HG02623 (cell line): ENCODE measurements around the gene CLDN19.
"Not testable (repeated sequence)": the region's sequence is repeated elsewhere in the genome, so short reads cannot be mapped to it uniquely, and the experiment has no call there.

ENCODE experiments used
- ATAC-seq: cut with Tn5 transposase; IDR thresholded peaks from one replicate; pipeline ENCODE4 v1.9.1; 2021; ENCODE audit warnings: moderate library complexity; ENCODE audit not compliant: unreplicated experiment

CLDN19 gene

DNA sequence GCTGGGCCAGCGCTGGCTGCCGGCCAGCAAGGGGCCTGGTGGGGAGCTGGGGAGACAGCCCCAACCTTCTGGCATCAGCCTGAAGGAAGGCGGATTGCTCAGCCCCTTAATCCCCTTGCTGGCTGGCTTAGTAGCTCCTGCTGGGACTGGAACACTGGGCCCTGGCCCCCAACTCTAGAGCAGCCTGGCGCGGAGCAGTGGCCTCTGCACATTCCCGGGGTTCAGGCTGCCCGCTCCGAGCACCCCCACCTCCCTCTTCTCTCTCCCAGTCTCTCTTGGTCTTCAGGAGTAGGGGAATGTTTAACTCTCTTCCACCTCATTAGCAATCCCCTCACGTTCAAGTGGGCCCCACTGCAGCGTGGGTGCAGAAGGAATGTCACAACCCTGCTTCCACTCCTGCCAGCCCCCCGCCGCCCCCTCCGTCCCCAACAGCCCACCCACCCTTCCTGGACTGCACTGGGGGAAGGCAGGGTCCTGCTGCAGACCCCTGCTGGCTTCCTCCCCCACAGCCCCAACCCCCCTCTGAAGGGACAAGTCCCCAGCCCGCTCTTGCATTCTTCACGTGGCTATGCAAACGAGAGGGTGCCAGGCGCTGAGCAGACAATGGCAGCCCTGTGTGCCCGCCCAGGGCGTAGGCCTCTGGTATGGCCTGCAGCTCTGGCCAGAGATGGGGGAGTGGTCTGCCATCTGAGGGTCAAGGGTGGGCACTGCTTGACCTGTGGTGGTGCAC is 980 bp upstream of the CLDN19 start:
- no peak for ATAC-seq

DNA sequence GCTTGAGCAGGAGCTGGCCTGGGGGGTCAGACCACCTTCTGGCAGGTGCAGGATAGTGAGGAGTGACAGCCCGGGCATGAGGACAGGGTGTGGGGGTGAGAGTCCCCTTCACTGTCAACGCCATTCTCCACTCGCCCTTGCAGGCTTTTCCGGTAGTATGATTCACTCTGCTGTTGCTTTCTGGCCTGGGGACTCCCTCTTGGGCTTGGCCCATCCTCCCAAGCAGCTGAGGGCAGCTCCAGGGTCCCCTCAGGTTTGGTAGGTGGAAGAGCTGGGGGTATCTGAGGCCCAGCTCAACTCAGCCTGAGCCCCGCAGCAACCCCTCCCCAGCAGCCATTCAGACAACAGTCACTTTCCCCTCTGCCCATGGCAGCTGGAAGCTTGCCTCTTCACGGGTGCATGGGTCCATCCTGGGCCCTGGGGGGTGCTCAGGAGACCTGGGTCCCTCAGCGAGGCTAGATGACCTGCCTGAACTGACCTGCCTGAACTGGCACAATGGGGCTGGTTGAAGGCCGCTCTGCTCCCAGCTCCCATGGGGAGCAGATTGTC is 1.3 kb downstream of the CLDN19 start:
- no peak for ATAC-seq

DNA sequence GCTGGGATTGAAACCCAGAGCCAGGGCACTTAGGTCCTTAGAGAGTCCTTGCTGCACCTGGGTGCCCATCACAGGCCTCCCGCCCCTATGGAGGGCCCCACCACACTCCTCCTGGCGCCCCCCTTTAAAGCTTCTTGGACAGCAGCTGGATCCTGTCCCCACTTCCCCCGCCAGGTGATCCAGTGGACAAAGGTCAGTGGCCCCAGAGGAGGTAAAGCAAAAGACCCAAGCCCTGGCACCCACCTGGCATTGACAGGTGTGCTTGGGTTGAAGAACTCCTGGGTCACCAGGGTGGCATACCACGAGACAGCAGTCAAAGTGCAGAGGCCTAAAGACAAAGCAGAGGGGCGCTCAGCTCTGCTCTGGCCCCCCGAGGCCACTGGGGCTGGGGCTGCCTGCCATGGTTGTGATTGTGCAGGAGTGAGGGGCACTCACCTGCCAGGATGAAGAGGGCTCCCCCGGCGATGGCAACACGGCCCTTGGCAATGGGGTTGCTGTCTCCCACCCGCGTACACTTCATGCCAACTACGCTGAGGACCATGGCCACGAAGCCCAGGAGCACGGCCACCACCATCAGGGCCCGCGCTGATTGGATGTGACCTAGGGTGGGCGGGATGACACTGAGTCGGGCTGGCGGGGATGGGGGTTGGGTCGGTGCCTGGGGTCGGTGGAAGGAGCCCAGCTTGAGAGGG is 1.9 kb downstream of the CLDN19 start:
- ATAC-seq = no peak

DNA sequence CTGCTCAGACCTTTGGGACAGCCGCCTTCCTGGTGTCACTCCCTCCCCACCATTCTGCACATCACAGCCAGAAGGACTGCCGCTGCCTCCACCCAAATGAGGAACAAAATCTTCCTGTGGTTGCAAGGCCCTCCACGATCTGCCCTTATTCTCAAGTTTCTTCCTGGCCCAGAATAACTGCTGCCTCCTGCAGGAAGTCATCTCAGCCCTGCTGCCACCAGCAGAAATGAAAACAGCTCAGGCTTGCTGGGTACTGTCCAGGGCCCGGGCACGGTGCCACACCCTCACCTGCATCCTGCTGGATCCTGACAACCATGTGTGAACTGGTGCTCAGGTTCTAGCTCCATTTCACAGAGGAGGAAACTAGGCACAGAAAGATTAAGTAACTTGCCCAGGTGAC is 2.8 kb downstream of the CLDN19 start:
- no peak for ATAC-seq

DNA sequence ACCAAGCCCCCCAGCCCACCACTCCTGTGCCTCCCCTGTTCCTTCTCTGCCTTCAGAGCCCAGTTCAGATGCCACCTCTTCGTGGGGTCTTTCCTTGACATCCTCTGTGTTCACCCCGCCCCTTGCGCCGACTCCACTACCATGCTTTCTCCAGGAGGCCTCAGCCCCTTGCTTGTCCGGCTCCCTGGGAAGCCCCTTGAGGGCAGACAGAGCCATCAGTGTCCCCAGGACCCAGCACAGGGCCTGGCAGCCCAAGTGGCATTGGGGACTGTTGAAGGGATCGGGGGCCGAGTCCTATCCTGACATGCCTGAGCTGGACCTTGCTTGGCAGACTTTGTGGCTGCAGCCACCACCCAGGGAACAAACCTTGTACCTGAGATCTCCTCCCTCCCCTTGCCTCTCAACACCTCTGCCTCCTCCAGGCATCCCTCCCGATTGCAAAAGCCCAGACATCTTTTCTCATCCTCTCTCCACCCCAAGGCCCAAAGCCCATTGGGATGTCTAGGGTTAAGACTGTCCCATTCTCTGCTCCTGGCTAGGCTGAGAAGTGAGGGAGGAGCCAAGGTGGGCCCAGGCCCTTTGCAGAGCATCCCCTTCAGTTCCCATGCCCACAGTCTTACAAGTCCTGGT is 3.4 kb downstream of the CLDN19 start:
- no peak for ATAC-seq

DNA sequence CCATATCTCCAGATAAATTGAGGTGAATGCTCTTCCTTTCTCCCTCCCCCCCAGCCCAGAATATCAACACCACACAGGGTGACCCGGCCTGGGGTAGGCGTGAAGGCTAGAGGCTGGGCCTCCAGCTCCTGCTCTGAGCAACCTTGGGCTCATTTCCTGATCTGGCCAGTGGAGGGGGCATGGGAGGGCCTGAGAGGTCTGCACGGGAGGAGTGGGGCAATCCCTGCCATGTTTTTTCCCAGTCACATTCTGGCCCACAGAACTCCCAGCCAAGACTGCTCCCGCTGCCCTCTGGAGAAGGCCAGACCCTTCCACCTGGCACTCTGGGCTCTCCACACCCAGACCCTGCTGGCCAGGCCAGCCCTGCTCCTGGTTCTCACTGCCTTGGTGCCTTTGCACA is 3.9 kb downstream of the CLDN19 start:
- no peak for ATAC-seq

DNA sequence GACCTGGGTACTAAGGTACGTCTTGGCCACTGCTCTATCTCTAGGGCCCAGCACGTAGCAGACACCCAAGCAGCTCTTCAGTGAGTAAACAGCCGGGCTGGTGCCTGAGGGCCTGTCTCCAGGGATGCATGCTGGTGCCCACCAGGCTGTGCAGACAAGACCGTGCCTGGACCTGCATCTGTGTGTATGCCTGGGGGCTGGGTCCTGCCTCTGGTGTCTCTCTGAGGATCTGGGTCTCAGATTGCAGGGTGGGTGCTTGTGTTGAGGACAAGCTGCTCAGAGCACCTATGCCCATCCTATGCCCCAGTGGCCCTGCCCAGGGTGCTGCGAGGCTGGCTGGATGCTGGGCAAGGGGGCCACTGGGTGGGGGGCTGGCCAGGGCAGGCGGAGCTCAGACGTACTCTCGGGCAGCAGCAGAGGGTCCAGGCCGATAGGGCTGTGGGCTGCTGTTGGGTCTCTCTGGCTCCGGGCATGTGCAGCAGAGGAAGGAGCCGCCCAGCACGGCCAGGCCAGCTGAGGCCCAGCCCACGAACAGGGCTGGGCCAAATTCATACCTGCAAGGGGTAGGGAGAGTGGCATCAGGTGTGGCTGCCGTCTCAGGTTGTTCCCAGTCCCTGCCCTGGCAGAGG is 4.4 kb downstream of the CLDN19 start:
- no peak for ATAC-seq

DNA sequence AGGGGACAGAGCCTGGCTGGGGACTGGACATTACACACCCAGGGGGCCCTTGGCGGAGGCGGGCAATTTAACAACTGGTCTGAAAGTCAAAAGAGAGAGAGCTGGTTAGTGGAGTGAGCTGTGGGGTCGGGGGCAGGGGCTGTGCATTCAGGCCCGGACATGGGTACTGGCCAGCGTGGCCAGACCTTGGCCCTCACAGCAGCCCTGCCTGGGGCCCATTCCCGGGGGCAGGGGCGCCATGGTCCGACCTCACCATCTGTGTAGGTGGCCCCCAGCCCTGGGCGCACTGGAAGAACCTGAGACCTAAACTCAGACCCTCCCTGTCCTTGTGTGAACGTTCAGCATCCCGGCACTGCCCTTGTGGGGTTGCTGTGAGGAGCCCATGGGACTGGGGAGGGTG is 5.0 kb downstream of the CLDN19 start:
- no peak for ATAC-seq

DNA sequence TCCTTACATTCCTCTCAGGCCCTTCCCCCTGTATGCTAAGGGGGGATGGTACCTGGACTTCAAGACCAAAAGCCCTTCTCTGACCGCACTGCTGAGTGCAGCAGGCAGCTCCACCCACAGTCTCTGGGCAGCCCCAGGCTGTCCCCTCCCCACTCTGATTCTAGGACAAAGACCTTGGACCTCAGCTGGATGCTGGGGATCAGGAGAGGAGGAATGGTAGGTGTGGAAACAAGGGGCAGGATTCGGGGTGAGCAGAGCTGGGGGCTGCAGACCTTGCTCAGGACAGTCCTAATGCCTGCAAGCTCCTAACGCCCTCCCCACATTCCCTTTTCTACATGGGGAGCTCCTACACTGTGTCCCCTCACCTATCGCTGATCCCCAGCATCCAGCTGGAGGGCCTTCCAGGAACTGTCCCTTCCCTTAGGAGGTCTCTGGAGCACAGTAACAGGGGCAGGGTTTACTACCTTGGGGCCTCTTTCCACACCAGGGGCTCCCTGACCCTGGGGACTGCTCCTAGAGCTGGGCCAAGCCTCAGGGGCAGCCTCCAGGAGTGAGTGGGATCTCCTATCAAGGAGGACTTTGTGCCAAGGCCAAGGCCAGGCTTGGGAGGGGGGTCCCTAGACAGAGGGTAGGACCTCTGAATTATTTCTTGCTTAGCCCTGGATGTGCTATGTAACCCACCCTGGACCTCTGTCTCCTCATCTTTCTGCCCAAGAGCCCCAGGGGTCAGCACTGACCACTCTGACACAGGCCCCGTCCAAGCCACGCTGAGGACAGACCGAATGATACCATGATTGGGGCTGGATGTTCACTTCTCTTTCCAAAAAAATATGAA is 5.6 kb downstream of the CLDN19 start:
- no peak for ATAC-seq

DNA sequence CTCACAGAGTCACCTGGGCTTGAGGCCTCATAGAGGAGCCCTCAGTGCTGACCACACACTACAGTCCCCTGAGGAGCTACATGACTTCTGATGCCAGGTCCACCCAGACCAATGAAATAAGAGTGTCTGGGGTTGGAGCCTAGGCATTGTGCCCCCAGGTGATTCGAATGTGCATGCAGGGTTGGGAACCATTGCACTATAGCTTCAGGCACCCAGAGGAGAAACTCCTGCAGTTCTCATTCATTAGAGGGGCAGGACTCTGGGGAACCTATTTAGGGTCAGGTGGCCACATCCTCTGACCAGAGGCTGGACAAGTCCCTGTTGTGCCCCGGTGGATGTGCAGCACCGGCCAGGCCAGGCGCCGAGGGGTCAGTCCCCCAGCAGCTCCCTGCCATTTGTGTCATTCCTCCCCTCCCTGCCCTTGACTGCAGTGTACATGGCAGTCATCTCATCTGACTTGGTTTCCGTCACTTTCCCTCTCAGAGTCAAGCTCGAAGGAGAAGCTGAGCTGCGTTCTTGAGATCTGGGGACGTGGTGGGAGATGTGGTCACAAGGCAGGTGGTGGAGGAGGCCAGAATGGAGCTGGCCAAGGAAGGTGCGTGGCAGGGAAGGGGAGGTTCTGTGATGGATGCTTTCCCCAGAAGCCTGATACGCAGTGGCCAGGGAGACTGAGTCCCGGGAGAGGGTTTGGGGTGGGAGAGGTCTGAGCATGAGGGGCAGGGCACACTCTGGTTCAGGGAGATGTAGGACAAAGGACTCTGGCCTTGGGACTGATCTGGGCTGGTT is 6.4 kb downstream of the CLDN19 start:
- ATAC-seq = no peak

DNA sequence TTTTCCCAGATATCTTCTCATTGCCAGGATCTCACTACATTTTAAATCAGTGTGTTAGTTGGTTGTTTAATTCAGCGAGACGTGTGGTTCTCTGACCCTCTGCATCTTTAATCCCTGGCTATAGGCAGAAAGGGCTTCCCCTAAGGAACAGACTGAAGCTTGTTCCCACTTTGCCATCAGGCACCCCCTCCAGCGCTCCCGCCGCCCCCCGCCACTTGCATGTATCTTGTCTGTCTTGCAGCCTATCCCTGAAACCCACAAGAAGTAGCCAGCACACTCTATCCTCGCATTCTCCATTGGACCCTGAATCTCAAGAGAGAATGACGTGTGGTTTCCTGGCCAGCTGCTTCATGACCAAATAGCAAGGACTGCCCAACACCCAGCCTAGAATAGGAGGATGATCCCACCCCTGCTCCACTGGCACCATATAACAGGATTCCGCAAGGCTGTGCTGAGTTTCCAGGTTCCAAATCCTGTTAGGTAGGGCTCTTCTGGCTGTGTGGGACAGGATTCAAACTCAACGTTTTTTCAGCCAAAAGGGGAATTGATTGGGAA is 7.8 kb downstream of the CLDN19 start:
- ATAC-seq = no peak

DNA sequence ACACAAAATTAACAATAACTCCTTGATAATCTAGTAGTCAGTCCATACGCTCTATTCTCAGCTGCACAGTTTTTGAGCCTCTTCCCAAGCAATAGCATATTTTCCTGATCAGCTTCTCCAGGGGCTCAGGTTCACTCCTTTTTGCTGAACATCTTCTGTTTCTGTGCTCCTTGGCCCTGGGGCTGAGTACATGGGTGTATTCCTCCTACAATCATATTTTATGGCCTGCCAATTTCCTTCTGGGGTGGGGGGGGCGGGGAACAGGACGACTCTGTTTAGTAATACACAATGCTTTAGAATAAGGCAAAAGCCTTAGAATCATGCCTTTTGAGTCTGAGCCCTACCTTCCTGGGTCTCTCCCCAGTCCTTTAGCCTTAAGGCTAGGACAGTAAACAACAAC is 8.5 kb downstream of the CLDN19 start:
- no peak for ATAC-seq

DNA sequence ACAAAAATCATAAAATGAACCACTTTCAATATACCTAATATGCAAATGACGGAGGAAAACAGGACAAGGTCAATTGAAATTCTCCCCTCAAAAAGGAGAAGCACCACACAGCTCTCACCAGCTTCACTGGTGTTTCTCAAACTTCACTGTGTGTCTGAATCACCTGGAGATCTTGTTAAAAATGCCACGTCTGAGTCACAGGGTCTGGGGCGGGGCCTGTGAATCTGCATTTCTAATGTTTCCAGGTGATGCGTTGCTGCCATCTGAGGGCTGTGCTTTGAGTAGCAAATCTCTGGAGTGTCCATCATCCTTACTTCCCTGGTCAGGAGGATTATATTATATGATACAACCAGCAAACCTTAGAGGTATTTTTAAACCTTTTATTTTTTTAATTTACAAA is 9.0 kb downstream of the CLDN19 start:
- no peak for ATAC-seq

DNA sequence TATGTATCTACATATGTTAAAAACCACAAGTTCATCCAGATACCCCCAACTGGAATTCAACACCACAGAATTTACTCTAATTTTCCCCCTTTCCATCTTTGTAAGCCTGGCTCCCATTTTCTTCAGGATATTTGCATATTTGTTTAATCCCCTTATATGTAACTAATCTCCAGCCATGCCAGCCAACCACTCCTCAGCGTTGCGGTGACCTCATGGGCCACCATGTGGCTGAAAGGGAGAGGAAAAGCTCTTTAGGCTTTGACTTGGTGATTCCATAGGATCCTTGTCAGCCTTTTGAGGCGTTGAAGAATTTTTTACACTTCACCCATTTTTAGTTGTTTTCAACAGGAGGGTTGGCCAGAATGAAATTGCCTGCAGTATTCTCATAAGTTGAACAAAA is 10.0 kb downstream of the CLDN19 start:
- no peak for ATAC-seq

DNA sequence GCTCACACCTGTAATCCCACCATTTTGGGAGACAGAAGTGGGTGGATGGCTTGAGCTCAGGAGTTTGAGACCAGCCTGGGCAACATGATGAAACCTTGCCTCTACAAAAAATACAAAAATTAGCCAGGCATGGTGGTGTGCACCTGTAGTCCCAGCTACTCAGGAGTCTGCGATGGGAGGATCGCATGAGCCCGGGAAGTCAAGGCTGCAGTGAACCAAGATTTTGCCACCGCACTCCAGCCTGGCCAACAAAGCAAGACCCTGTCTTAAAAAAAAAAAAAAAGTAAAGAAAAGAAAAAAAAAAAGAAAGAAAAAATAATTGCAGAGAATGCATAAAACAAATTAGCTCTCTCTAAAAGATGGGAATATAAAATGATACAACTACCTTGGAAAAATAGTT is 14.2 kb downstream of the CLDN19 start:
- ATAC-seq = not testable (repeated sequence)

DNA sequence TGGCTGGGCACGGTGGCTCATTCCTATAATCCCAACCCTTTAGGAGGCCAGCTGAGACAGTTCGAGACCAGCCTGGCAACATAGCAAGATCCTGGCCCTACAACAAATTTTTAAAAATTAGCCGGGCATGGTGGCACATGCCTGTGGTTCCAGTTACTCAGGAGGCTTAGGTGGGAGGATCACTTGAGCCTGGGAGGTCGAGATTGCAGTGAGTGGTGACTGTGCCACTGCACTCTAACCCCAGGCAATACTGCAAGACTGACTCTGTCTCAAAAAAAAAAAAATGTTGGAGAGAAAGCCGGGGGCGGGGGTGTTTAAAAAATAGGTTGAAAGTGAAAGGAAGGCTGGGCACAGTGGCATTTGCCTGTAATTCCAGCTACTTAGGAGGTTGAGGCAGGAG is 16.5 kb downstream of the CLDN19 start:
- no peak for ATAC-seq

DNA sequence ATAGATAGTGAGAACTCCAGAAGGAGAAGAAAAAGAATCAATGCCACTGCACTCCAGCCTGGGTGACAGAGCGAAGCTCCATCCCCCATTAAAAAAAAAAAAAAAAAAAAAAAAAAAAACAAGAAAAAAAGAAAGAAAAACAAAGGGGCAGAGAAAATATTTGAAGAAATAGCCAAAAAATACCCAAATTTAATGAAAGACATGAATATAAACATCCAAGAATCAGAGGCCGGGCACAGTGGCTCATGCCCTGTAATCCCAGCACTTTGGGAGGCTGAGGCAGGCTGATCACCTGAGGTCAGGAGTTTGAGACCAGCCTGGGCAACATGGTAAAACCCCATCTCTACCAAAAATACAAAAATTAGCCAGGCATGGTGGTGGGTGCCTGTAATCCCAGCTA is 17.6 kb downstream of the CLDN19 start:
- not testable (repeated sequence) for ATAC-seq

DNA sequence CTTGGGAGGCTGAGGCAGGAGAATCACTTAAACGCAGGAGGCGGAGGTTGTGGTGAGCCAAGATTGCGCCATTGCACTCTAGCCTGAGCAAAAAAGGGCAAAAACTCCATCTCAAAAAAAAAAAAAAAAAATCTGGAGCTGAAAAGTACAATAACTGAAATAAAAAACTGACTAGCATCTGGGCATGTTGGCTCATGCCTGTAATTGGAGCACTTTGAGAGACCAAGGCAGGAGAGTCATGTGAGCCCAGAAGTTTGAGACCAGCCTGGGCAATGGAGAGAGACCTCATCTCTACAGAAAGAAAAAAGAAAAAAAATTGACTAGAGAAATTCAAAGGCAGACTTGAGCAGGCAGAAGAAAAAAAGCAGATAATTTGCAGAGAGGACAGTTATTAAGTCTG is 18.1 kb downstream of the CLDN19 start:
- ATAC-seq = no peak

DNA sequence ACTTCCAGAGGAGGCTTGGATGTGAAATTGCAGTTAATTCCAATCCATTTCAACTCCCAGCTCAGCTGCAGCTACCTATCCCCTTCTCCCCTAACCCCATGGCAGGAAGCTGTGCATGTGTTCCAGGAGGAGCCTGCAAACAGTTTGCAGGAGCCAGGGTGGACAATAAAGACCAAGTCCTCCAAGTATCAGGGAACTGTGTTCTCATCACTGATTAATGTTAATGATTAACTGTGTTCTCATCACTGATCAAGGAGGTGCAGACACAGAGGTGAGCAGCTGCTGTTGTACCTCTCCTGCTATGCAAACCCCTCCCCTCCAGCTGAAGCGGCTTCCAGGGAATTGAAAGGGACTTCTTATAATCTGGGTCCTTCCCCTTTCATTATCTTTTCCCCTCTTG is 19.2 kb downstream of the CLDN19 start:
- ATAC-seq = no peak

DNA sequence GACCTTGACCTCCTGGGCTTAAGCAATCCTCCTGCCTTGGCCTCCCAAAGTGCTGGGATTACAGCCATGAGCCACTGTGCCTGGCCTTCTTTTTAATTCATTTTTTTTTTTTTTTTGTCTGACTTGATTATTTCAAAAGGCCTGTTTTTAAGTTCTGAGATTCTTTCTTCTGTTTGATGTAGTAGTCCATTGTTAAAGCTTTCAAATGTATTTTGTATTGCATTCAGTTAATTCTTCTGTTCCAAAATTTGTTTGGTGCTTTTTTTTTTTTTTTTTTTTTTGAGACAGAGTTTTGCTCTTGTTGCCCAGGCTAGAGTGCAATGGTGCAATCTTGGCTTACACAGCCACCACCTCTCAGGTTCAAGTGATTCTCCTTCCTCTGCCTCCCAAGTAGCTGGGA is 25.6 kb downstream of the CLDN19 start:
- ATAC-seq = not testable (repeated sequence)
